GM19372 (cell line): ENCODE results near the gene YBX3.
A peak's percentile ranks its signal among the peaks of the same experiment; 100 is the strongest.
"Not testable (repeated sequence)": the region's sequence is repeated elsewhere in the genome, so short reads cannot be mapped to it uniquely, and the experiment has no call there.

ENCODE experiments used
- ATAC-seq: cut with Tn5 transposase; IDR thresholded peaks from one replicate; pipeline ENCODE4 v1.9.1; 2021; ENCODE audit warnings: mild to moderate bottlenecking, low read depth, moderate library complexity; ENCODE audit not compliant: unreplicated experiment

Gene YBX3

GRCh38 chr12:10722905-10723746, at the start of gene YBX3:
YBX3 (minus strand) TSS chr12:10723323; CDS start chr12:10723111, 212 bp downstream.
- peak; percentile 48 for ATAC-seq

- ATAC-seq: no peak
Measured at GRCh38 chr12:10771132-10771733, 48.1 kb upstream of the YBX3 start.

- ATAC-seq: no peak
Measured at GRCh38 chr12:10759657-10760056, 36.5 kb upstream of the YBX3 start.

- ATAC-seq: no peak
Measured at GRCh38 chr12:10756194-10756593, 33.1 kb upstream of the YBX3 start.

GRCh38 chr12:10753059-10753458, 29.9 kb upstream of the YBX3 start:
- no peak for ATAC-seq

- ATAC-seq: no peak
Measured at GRCh38 chr12:10750385-10750727, 27.2 kb upstream of the YBX3 start.

- ATAC-seq: peak; percentile 96
Measured at GRCh38 chr12:10749700-10750384, 26.7 kb upstream of the YBX3 start.

- no peak for ATAC-seq
Measured at GRCh38 chr12:10747730-10748129, 24.6 kb upstream of the YBX3 start.

- ATAC-seq: not testable (repeated sequence)
Measured at GRCh38 chr12:10743420-10743819, 20.3 kb upstream of the YBX3 start.

GRCh38 chr12:10741845-10742244, 18.7 kb upstream of the YBX3 start:
- no peak for ATAC-seq

- no peak for ATAC-seq
Measured at GRCh38 chr12:10740182-10740581, 17.1 kb upstream of the YBX3 start.

GRCh38 chr12:10739157-10740118, 16.3 kb upstream of the YBX3 start:
- ATAC-seq: no peak

GRCh38 chr12:10737249-10737648, 14.1 kb upstream of the YBX3 start:
- no peak for ATAC-seq

- ATAC-seq: no peak
Measured at GRCh38 chr12:10736463-10736862, 13.3 kb upstream of the YBX3 start.

GRCh38 chr12:10735428-10735827, 12.3 kb upstream of the YBX3 start:
- no peak for ATAC-seq

- no peak for ATAC-seq
Measured at GRCh38 chr12:10732549-10732948, 9.4 kb upstream of the YBX3 start.

- no peak for ATAC-seq
Measured at GRCh38 chr12:10732066-10732465, 8.9 kb upstream of the YBX3 start.

GRCh38 chr12:10730559-10730958, 7.4 kb upstream of the YBX3 start:
- ATAC-seq: no peak

GRCh38 chr12:10728091-10728490, 5.0 kb upstream of the YBX3 start:
- no peak for ATAC-seq

GRCh38 chr12:10726945-10727344, 3.8 kb upstream of the YBX3 start:
- ATAC-seq: no peak
